DND-41 (cell line): Measurements from ENCODE around the gene CTIF.

Source experiments
- ATAC-seq: fragments of 200-7000 bp; cut with Tn5 transposase; 3 replicates; pipeline ENCODE4 v1.9.1; 2021; ENCODE audit warnings: low read depth; ENCODE audit not compliant: insufficient read depth
- DNase-seq: peaks from one replicate; pipeline ENCODE4 v3.0.0-alpha.2; 2020
- H2AFZ ChIP-seq: 2 replicates; pipeline ENCODE4 v1.6.0; 2012; ENCODE audit warnings: low read depth, low read length
- H3K27ac ChIP-seq: 2 replicates; pipeline ENCODE4 v1.5.1; 2012; ENCODE audit warnings: low read length, inconsistent platforms
- H3K27me3 ChIP-seq: fragments of 200-600 bp; sonication (generic); 2 replicates; pipeline ENCODE4 v1.6.0; 2012; ENCODE audit warnings: low read length, mild to moderate bottlenecking, inconsistent platforms; ENCODE audit not compliant: insufficient read depth, poor library complexity
- H3K36me3 ChIP-seq: 2 replicates; pipeline ENCODE4 v1.5.1; 2012; ENCODE audit warnings: low read length, inconsistent platforms; ENCODE audit not compliant: insufficient read depth
- H3K4me1 ChIP-seq: 2 replicates; pipeline ENCODE4 v1.5.1; 2012; ENCODE audit warnings: mild to moderate bottlenecking, low read length; ENCODE audit not compliant: insufficient read depth
- H3K4me2 ChIP-seq: 2 replicates; pipeline ENCODE4 v1.6.0; 2012; ENCODE audit warnings: mild to moderate bottlenecking, moderate library complexity, low read length, inconsistent platforms; ENCODE audit not compliant: insufficient read depth
- H3K4me3 ChIP-seq, 2 experiments: fragments of 200-600 bp in 1 of 2; shearing (Covaris generic) in 1 of 2; 2 replicates each; pipeline ENCODE4 v1.5.1; 2012 to 2016; ENCODE audit warnings: inconsistent platforms in 2 of 2, low read length in 2 of 2, mild to moderate bottlenecking in 2 of 2, low read depth in 1 of 2, moderate library complexity in 1 of 2
- H3K79me2 ChIP-seq: 2 replicates; pipeline ENCODE4 v1.6.0; 2012; ENCODE audit warnings: low read length, inconsistent platforms; ENCODE audit not compliant: insufficient read depth
- H3K9ac ChIP-seq: 2 replicates; pipeline ENCODE4 v1.6.0; 2012; ENCODE audit warnings: low read depth, mild to moderate bottlenecking, inconsistent platforms, low read length, moderate library complexity
- H3K9me3 ChIP-seq: 2 replicates; pipeline ENCODE4 v1.5.1; 2012; ENCODE audit warnings: low read length, moderate library complexity, mild to moderate bottlenecking, inconsistent platforms; ENCODE audit not compliant: insufficient read depth, severe bottlenecking
- H4K20me1 ChIP-seq: 2 replicates; pipeline ENCODE4 v1.6.0; 2012; ENCODE audit warnings: low read length; ENCODE audit not compliant: insufficient read depth
- EZH2 ChIP-seq: IDR thresholded peaks from 3 replicates; pipeline ENCODE4 v1.6.1; 2012; ENCODE audit warnings: borderline replicate concordance, low read depth, mild to moderate bottlenecking, moderate library complexity, low read length, inconsistent platforms; ENCODE audit not compliant: severe bottlenecking
- TF ChIP-seq, protein P1 (sequence below): IDR thresholded peaks from 2 replicates; pipeline ENCODE4 v1.5.1; 2012; ENCODE audit warnings: borderline replicate concordance, low read length, moderate library complexity, mild to moderate bottlenecking; ENCODE audit not compliant: poor library complexity, severe bottlenecking; ENCODE audit errors: extremely low read depth

Gene CTIF

DNA sequence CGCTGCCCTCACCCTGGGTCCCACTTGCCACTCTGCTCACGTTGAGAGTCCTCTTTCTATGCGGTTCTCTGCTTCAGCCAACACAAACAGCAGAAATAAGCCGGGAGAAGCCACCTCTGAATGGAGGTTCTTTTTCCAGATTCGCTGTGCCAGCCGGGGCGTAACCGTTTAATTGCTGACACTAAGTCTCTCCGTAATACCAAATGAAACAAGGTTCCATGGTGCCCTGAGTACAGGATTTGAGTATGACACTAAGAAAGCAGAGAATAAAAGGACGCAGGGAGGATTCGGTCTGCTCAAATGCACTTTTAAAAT is 37.6 kb downstream of the CTIF start:
- H3K9me3 ChIP-seq, result no peaks in the 10 kb centered on the region
- H3K27ac ChIP-seq, result no peak overlapping the region
- no peak overlapping the region for H3K4me2 ChIP-seq

DNA sequence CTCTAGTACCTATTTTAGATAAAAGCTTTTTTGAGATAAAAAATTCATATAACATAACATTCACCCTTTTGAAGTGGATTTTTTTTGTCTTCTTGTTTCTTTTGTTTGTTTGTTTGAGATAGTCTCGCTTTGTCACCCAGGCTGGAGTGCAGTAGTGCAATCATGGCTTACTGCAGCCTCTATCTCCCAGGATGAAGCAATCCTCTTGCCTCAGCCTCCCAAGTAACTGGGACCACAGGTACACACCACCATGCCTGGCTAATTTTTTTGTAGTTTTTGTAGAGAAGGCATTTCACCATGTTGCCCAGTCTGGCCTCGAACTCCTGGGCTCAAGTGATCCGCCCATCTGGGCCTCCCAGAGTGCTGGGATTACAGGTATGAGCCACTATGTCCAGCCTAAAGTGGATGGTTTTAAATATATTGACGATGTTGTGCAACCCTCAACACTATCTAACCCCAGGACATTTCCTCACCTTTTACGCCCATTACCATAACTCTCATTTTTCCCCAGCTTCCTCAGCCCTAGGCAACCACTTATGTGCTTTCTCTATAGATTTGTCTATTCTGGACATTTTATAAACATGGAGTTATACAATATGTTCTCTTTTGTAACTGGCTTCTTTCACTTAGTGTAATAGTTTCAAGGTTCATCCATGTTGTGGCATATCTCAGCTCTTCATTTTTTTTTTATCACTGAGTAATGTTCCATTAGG is 38.8 kb downstream of the CTIF start:
- Histone ChIP-seq H3K36me3 (no peaks in the 10 kb centered on the region), H3K4me3 (no peak overlapping the region), H4K20me1 (peaks cover 2% of the 10 kb centered on the region), H3K79me2 (no peaks in the 10 kb centered on the region), H3K4me2 (no peak overlapping the region), H3K27me3 (peaks cover 3% of the 10 kb centered on the region), H3K27ac (no peak overlapping the region), H3K9me3 (no peaks in the 10 kb centered on the region), H3K4me1 (no peaks in the 10 kb centered on the region), H3K9ac (no peak overlapping the region), H2AFZ (no peak overlapping the region)
- ATAC-seq (no peak), DNase-seq (no peak)
- TF ChIP-seq, protein P1, sequence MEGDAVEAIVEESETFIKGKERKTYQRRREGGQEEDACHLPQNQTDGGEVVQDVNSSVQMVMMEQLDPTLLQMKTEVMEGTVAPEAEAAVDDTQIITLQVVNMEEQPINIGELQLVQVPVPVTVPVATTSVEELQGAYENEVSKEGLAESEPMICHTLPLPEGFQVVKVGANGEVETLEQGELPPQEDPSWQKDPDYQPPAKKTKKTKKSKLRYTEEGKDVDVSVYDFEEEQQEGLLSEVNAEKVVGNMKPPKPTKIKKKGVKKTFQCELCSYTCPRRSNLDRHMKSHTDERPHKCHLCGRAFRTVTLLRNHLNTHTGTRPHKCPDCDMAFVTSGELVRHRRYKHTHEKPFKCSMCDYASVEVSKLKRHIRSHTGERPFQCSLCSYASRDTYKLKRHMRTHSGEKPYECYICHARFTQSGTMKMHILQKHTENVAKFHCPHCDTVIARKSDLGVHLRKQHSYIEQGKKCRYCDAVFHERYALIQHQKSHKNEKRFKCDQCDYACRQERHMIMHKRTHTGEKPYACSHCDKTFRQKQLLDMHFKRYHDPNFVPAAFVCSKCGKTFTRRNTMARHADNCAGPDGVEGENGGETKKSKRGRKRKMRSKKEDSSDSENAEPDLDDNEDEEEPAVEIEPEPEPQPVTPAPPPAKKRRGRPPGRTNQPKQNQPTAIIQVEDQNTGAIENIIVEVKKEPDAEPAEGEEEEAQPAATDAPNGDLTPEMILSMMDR, result no peak
- no peak for TF ChIP-seq EZH2

More for the DNA sequence above, 37.6 kb downstream of the CTIF start:
- no peaks in the 10 kb centered on the region; the same call in 1 of the 2 replicates for H4K20me1 ChIP-seq
- no peak overlapping the region for H3K4me3 ChIP-seq
- peaks cover 3% of the 10 kb centered on the region for H3K27me3 ChIP-seq
- no peaks in the 10 kb centered on the region for H3K4me1 ChIP-seq
- no peak overlapping the region for H3K9ac ChIP-seq
- DNase-seq (no peak), ATAC-seq (no peak)
- no peaks in the 10 kb centered on the region for H3K79me2 ChIP-seq
- TF ChIP-seq, protein P1, result no peak
- TF ChIP-seq EZH2, result no peak
- H2AFZ ChIP-seq, result no peak overlapping the region
- H3K36me3 ChIP-seq, result no peaks in the 10 kb centered on the region

DNA sequence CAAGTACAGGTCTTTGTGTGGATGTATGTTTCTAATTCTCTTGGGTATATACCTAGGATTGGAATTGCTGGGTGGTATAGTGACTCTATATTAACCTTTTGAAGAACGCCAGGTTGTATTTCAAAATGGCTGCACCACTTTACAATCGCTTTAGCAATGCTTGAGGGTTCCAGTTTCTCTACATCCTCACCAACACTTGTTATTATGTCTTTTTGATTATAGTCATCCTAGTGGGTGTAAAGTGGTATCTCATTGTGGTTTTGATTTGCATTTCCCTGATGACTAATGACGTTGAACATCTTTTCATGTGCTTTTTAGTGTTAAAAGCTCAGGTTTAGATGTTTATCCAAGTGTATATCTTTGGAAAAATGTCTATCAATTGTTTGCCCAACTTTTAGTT is 39.5 kb downstream of the CTIF start:
- Histone ChIP-seq H2AFZ (no peak overlapping the region), H3K27ac (no peak overlapping the region), H3K4me2 (no peak overlapping the region), H3K4me3 (no peak overlapping the region), H4K20me1 (peaks cover 5% of the 10 kb centered on the region), H3K36me3 (no peaks in the 10 kb centered on the region), H3K9ac (no peak overlapping the region), H3K4me1 (no peaks in the 10 kb centered on the region), H3K79me2 (no peaks in the 10 kb centered on the region), H3K9me3 (no peaks in the 10 kb centered on the region), H3K27me3 (peaks cover 3% of the 10 kb centered on the region)
- ATAC-seq (no peak), DNase-seq (no peak)
- no peak for TF ChIP-seq EZH2
- TF ChIP-seq, protein P1, result no peak
